Testis (tissue), 3 donors: ENCODE data around the gene ADPRH. TPM values are rescaled to one million over a fixed set of nuclear protein-coding genes. Genes with fewer than 3 reads are reported as not detected.

Source experiments
- DNase-seq: peaks from one replicate; pipeline ENCODE4 v3.0.0-alpha.2; 2019
- H3K27ac ChIP-seq, 2 donors: fragments of 200-600 bp; sonication (generic); one replicate each; pipeline ENCODE4 v1.5.1; 2019
- H3K27me3 ChIP-seq: fragments of 200-600 bp; sonication (generic); one replicate; pipeline ENCODE4 v1.5.1; 2019
- H3K36me3 ChIP-seq: fragments of 200-600 bp; sonication (generic); one replicate; pipeline ENCODE4 v1.5.1; 2017; ENCODE audit warnings: low read depth; ENCODE audit errors: missing control alignments
- H3K4me1 ChIP-seq: fragments of 200-600 bp; sonication (generic); one replicate; pipeline ENCODE4 v1.5.1; 2019
- H3K4me3 ChIP-seq, 2 donors: fragments of 200-600 bp; sonication (generic); one replicate each; pipeline ENCODE4 v1.5.1; 2017 to 2019
- H3K9me3 ChIP-seq: fragments of 200-600 bp; sonication (generic); one replicate; pipeline ENCODE4 v1.5.1; 2017
- CTCF ChIP-seq, 3 experiments: fragments of 450-650 bp in 2 of 3; fragments of 200-600 bp in 1 of 3; sonication (generic) in 1 of 3; IDR thresholded peaks; one replicate each; pipeline ENCODE4 v1.5.1; 2016 to 2019; ENCODE audit warnings: antibody characterized with exemption in 3 of 3, mild to moderate bottlenecking in 2 of 3, moderate library complexity in 1 of 3
- POLR2A ChIP-seq: fragments of 450-650 bp; IDR thresholded peaks from one replicate; pipeline ENCODE4 v1.6.1; 2017; ENCODE audit warnings: antibody characterized with exemption, mild to moderate bottlenecking, moderate library complexity
- whole genome bisulfite sequencing, 2 donors: methylation state at CpG; one replicate each; pipeline ENCODE4 v1.1.5; 2018; 5-methylcytosine and 5-hydroxymethylcytosine counted together
- intact Hi-C: fragments of 100-400 bp; cut with DNase I; formaldehyde crosslinking; loops from one replicate; pipeline ENCODE4 v1.15.1; 2023; ENCODE audit warnings: low total_unique reads
- polyA plus RNA-seq: library from polyadenylated mRNA; stranded (reverse); fragments of 350-450 nt; fragmentation: Illumina TruSeq; extraction: RNeasy Lipid Tissue Mini Kit (QIAGEN cat#74804); gene quantifications from one replicate; pipeline ENCODE4 v1.2.3, GENCODE V29; 2014; ENCODE audit warnings: low read depth, low replicate concordance; ENCODE audit not compliant: insufficient read depth
- total RNA-seq, 2 donors: library from RNA; depleted of rRNA; stranded (reverse); fragments of >200 nt; gene quantifications; one replicate each; pipeline ENCODE4 v1.2.3, GENCODE V29; 2016

The ADPRH gene
- total and polyA plus RNA-seq, 3 donors from 2014 or later, result 7.9 to 8.6 (median 8.0) TPM

DNA sequence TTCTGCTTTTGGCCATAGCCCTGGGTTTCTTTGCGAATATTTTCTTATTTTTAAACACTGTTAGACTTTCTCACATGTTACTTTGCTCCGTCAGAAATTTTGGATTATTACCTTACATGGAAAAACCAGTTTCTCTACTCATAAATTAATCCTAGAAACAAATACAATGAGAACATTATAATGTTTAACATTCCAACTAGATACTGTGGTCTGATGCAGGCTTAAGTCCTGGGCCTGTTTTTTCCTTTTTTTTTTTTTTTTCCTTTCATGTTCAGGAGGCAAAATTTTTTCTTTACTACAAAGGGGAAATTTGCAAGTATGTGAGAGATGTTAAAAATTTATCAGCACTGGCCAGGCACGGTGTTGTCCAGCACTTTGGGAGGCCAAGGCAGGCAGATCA, 52.2 kb downstream of the ADPRH start:
- Histone ChIP-seq H3K4me3 (no peak overlapping the region), H3K4me1 (peaks cover 18% of the 10 kb centered on the region), H3K27ac (peak overlapping the region in 1 of 2 donors; percentile 84), H3K36me3 (no peaks in the 10 kb centered on the region), H3K9me3 (no peaks in the 10 kb centered on the region), H3K27me3 (no peaks in the 10 kb centered on the region)
- no peak for DNase-seq
- TF ChIP-seq CTCF (IDR thresholded peaks at IDR 0.05), result no peak
- TF ChIP-seq POLR2A, result no peak
- intact Hi-C loops, result no loop called here
- 48 to 59% methylated on average over 3 of the region's 3 CpGs for WGBS, 2 donors

- TF ChIP-seq CTCF (IDR thresholded peaks at IDR 0.05), result no peak
- intact Hi-C loops, result no loop called here
- 54 to 65% methylated on average over 4 of the region's 4 CpGs for WGBS, 2 donors
- no peak overlapping the region for H3K4me3 ChIP-seq
- H3K4me1 ChIP-seq, result peaks cover 18% of the 10 kb centered on the region
- no peaks in the 10 kb centered on the region for H3K9me3 ChIP-seq
- H3K27ac ChIP-seq, result peak overlapping the region in 1 of 2 donors; percentile 84
- no peaks in the 10 kb centered on the region for H3K36me3 ChIP-seq
- no peak for DNase-seq
- no peaks in the 10 kb centered on the region for H3K27me3 ChIP-seq
Measured at GRCh38 chr3:119632216-119632615, 52.9 kb downstream of the ADPRH start.

GRCh38 chr3:119632829-119633228, 53.5 kb downstream of the ADPRH start:
- no peaks in the 10 kb centered on the region for H3K27me3 ChIP-seq
- no peak overlapping the region for H3K4me3 ChIP-seq
- no peaks in the 10 kb centered on the region for H3K36me3 ChIP-seq
- no peak for TF ChIP-seq POLR2A
- no peak for TF ChIP-seq CTCF (IDR thresholded peaks at IDR 0.05)
- intact Hi-C loops, result no loop called here
- 82 to 95% methylated on average over 4 of the region's 4 CpGs for WGBS, 2 donors
- H3K27ac ChIP-seq, result peak overlapping the region in 1 of 2 donors; percentile 84
- no peak for DNase-seq
- H3K9me3 ChIP-seq, result no peaks in the 10 kb centered on the region
- H3K4me1 ChIP-seq, result peaks cover 18% of the 10 kb centered on the region

DNA sequence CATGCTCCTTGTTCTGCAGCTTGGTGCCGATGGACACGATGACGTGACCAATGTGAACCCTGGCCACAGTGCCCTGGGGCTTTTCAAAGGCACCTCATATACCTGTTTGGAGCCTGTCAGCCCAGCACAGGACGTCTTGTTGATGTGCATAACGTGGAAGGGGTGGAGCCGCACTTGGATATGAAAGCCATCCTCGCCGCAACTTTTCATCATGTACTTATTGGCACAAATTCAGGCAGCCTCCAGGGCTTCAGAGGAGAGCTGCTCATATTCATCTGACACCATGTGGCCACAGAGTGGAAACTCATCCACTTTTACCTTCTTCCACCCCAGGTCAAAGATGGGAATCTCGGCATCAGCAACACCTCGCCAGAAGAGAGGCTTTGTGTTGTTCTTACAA, 56.4 kb downstream of the ADPRH start:
- Histone ChIP-seq H3K4me1 (peaks cover 11% of the 10 kb centered on the region), H3K27ac (no peak overlapping the region), H3K36me3 (no peaks in the 10 kb centered on the region), H3K9me3 (no peaks in the 10 kb centered on the region), H3K4me3 (no peak overlapping the region), H3K27me3 (no peaks in the 10 kb centered on the region)
- no peak for DNase-seq
- intact Hi-C loops, result no loop called here
- no peak for TF ChIP-seq POLR2A
- no peak for TF ChIP-seq CTCF (IDR thresholded peaks at IDR 0.05)
- WGBS, 2 donors, result 91% methylated on average over 8 to 10 of the region's 10 CpGs

- whole genome bisulfite sequencing, 2 donors, result 33 to 44% methylated on average over 1 of the region's 1 CpG
- intact Hi-C loops, result no loop called here
- Histone ChIP-seq H3K27me3 (no peaks in the 10 kb centered on the region), H3K27ac (no peak overlapping the region), H3K36me3 (no peaks in the 10 kb centered on the region), H3K9me3 (no peaks in the 10 kb centered on the region), H3K4me1 (peaks cover 10% of the 10 kb centered on the region), H3K4me3 (no peak overlapping the region)
- no peak for TF ChIP-seq POLR2A
- TF ChIP-seq CTCF (IDR thresholded peaks at IDR 0.05), result no peak
- no peak for DNase-seq
Measured at GRCh38 chr3:119636249-119636648, 57.0 kb downstream of the ADPRH start.
